Stimulated activated CD8-positive, alpha-beta memory T cell treated with anti-CD3 and anti-CD28 coated beads, Interleukin-4, amount 100 ng/mL, for 1 hour (primary cell): ENCODE data around the gene STXBP2.
A peak's percentile ranks its signal among the peaks of the same experiment; 100 is the strongest.

ENCODE experiments used
- DNase-seq, 2 donors: peaks; one replicate each; pipeline ENCODE4 v3.0.0-alpha.2; 2020; ENCODE audit warnings: low read depth in 2 of 2, low spot score in 1 of 2

Gene STXBP2

GRCh38 chr19:7677669-7678311, 40.9 kb downstream of the STXBP2 start:
- DNase-seq = no peak

- peak in 1 of 2 donors; percentile 40 for DNase-seq
Observed at GRCh38 chr19:7678971-7679751, 42.3 kb downstream of the STXBP2 start.

- DNase-seq = no peak
Observed at GRCh38 chr19:7679771-7680605, 43.1 kb downstream of the STXBP2 start.

GRCh38 chr19:7680606-7681339, 43.9 kb downstream of the STXBP2 start, which contains the start of gene TRAPPC5:
TSS of gene TRAPPC5 (plus strand) at chr19:7680833. CDS start at chr19:7682254, 1,421 bp downstream.
- peak; percentile 56 to 71 for DNase-seq

GRCh38 chr19:7681340-7682174, 44.6 kb downstream of the STXBP2 start:
- peak; percentile 60 to 68 for DNase-seq

GRCh38 chr19:7682175-7682855, 45.4 kb downstream of the STXBP2 start:
- DNase-seq = no peak

- no peak for DNase-seq
Observed at GRCh38 chr19:7685546-7686445, 48.9 kb downstream of the STXBP2 start.

- DNase-seq = no peak
Observed at GRCh38 chr19:7687177-7687576, 50.3 kb downstream of the STXBP2 start.

GRCh38 chr19:7689165-7689564, 52.3 kb downstream of the STXBP2 start:
- DNase-seq = no peak

- no peak for DNase-seq
Observed at GRCh38 chr19:7690779-7691258, 53.9 kb downstream of the STXBP2 start.

- DNase-seq = no peak
Observed at GRCh38 chr19:7691497-7691896, 54.6 kb downstream of the STXBP2 start.

- DNase-seq = no peak
Observed at GRCh38 chr19:7692417-7693088, 55.6 kb downstream of the STXBP2 start.

GRCh38 chr19:7694499-7694898, 57.6 kb downstream of the STXBP2 start:
- DNase-seq = no peak
